Mammary epithelial cell (primary cell): Measurements from ENCODE around the gene THNSL1.

Experiments
- EZH2 ChIP-seq: IDR thresholded peaks from 2 replicates; pipeline ENCODE4 v1.6.1; 2012; ENCODE audit warnings: low read length, inconsistent platforms, borderline replicate concordance
- TF ChIP-seq, protein P1 (sequence below), 2 donors: IDR thresholded peaks in 1 of 2; conservative IDR thresholded peaks in 1 of 2; 2 replicates each; pipeline ENCODE4 v1.5.1; 2011 to 2012; ENCODE audit warnings: inconsistent platforms in 2 of 2, low read length in 2 of 2, mild to moderate bottlenecking in 2 of 2, control low read depth in 1 of 2, low read depth in 1 of 2; ENCODE audit not compliant: insufficient read depth in 1 of 2; ENCODE audit errors: extremely low read depth in 1 of 2

DNA sequence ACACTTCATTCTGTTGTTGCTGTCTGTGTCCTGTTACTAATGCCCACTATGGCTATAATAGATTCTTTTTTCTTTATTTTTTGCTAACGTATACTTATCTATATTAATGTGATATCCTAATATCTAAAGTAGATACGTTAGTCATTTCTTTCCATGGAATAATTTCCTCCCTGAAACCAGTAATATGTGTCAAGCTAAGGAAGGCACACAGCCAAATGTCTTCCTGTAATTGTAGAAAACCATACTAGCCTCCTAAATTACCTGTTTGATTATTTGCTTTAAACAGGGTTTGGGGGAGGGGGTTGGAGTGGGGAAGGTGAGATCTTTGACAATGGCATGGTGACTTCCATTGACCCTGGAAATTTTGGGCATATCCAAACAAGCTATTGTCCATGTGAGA is 56.4 kb downstream of the THNSL1 start:
- TF ChIP-seq, protein P1, sequence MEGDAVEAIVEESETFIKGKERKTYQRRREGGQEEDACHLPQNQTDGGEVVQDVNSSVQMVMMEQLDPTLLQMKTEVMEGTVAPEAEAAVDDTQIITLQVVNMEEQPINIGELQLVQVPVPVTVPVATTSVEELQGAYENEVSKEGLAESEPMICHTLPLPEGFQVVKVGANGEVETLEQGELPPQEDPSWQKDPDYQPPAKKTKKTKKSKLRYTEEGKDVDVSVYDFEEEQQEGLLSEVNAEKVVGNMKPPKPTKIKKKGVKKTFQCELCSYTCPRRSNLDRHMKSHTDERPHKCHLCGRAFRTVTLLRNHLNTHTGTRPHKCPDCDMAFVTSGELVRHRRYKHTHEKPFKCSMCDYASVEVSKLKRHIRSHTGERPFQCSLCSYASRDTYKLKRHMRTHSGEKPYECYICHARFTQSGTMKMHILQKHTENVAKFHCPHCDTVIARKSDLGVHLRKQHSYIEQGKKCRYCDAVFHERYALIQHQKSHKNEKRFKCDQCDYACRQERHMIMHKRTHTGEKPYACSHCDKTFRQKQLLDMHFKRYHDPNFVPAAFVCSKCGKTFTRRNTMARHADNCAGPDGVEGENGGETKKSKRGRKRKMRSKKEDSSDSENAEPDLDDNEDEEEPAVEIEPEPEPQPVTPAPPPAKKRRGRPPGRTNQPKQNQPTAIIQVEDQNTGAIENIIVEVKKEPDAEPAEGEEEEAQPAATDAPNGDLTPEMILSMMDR (conservative IDR thresholded peaks at IDR 0.05 in 1 of 2, IDR thresholded peaks at IDR 0.05 in 1 of 2; ENCODE audit: extremely low read depth in 1 of 2, insufficient read depth in 1 of 2, low read depth in 1 of 2, low read length in 2 of 2) = no peak
- no peak for TF ChIP-seq EZH2
